ENCODE results near the gene TNRC6C. TPM values are rescaled to one million over a fixed set of nuclear protein-coding genes. Genes with fewer than 3 reads are reported as not detected.

TNRC6C gene
- total RNA-seq, 1 donor from 2014 or later: 24.6 TPM

DNA sequence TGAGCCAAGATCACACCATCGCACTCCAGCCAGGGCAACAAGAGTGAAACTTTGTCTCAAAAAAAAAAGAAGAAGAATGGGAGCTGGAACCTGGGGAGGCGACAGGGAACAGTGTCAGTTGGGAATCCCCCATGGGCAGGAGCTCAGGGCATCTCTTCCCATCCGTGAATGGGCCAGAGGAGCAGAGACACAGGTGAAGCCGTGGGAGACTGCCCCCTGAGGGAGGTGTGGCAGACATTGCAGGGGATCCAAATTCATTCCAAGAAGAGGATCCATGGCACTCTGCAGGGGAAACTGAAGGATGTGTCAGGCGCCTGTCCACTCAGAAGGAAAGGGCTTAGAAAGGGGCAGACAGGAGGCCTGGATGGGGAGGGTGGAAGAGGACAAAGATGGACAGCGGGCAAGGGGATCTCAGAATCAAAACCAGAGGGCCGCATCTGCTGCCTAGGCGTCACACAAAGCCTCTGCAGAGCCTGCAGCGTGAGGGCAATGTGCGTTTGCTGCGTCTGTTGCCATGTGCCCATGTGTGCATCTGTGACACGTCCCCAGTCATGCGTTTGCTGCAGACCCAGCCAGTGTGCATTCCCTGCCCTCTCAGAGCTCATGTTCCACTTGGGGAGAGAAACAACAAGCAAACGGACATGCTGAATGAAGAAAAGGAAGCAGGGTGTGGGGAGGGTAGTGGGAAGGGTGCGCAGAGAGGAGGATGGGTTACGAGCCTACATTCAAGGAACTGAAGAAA is 30.6 kb upstream of the TNRC6C start:
- POLR2A ChIA-PET: interaction anchor here (1.1 to 1.2 kb wide), 2 partner anchors 30 kb away, joined by 3 read pairs; partner anchors contain the start of gene TNRC6C
- CTCF ChIA-PET: no interaction called here
- no peaks in the 10 kb centered on the region for H3K36me3 Mint-ChIP-seq (ENCODE audit: low read depth)

DNA sequence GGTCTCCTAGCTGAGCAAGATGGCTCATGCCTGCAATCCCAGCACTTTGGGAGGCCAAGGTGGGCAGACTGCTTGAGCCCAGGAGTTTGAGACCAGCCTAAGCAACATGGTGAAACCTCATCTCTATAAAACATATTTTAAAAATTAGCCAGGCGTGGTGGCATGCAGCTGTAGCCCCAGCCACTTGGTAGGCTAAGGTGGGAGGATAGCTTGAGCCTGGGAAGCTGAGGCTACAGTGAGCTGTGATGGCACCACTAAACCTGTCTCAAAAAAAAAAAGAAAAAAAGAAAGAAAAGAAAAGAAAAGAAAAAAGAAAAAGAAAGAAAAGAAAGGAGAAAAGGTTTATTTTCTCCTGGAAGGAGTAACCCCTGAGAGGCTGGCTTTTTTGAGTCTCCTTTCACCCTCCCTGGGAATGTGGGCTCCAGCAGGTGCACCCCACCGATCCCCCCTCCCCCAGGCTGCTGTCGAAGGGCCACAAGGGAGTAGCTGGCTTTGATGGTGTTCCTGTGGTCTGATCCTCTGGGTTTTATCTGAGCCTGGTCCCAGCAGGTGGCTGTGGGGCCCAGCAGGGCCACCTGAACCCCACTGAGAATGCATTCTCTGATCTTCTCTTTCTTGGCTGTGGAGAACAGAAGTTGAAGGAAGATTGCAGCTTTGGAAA is 29.9 kb upstream of the TNRC6C start:
- Mint-ChIP-seq H3K27me3 (peaks cover 42% of the 10 kb centered on the region), H3K4me3 (no peak overlapping the region), H3K27ac (no peak overlapping the region), H3K36me3 (ENCODE audit: low read depth) (no peaks in the 10 kb centered on the region), H3K9me3 (no peaks in the 10 kb centered on the region), H3K4me1 (peaks cover 12% of the 10 kb centered on the region)
- ATAC-seq (ENCODE audit: low read depth) (no peak), DNase-seq (no peak)
- CTCF ChIA-PET: no interaction called here
- TF ChIP-seq, protein P1, sequence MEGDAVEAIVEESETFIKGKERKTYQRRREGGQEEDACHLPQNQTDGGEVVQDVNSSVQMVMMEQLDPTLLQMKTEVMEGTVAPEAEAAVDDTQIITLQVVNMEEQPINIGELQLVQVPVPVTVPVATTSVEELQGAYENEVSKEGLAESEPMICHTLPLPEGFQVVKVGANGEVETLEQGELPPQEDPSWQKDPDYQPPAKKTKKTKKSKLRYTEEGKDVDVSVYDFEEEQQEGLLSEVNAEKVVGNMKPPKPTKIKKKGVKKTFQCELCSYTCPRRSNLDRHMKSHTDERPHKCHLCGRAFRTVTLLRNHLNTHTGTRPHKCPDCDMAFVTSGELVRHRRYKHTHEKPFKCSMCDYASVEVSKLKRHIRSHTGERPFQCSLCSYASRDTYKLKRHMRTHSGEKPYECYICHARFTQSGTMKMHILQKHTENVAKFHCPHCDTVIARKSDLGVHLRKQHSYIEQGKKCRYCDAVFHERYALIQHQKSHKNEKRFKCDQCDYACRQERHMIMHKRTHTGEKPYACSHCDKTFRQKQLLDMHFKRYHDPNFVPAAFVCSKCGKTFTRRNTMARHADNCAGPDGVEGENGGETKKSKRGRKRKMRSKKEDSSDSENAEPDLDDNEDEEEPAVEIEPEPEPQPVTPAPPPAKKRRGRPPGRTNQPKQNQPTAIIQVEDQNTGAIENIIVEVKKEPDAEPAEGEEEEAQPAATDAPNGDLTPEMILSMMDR (IDR thresholded peaks at IDR 0.05): no peak
- POLR2A ChIA-PET: interaction anchor here (1.2 kb wide), 1 partner anchor 29 kb away, joined by 3 read pairs; the partner anchor contains the start of gene TNRC6C
- intact Hi-C loops (cut with micrococcal nuclease): no loop called here

More for the DNA sequence above, 30.6 kb upstream of the TNRC6C start:
- DNase-seq (no peak), ATAC-seq (ENCODE audit: low read depth) (no peak)
- Mint-ChIP-seq H3K9me3 (no peaks in the 10 kb centered on the region), H3K4me1 (peaks cover 10% of the 10 kb centered on the region), H3K27me3 (peaks cover 41% of the 10 kb centered on the region), H3K27ac (no peak overlapping the region), H3K4me3 (no peak overlapping the region)
- intact Hi-C loops (cut with micrococcal nuclease): no loop called here
- TF ChIP-seq, protein P1 (IDR thresholded peaks at IDR 0.05): no peak

DNA sequence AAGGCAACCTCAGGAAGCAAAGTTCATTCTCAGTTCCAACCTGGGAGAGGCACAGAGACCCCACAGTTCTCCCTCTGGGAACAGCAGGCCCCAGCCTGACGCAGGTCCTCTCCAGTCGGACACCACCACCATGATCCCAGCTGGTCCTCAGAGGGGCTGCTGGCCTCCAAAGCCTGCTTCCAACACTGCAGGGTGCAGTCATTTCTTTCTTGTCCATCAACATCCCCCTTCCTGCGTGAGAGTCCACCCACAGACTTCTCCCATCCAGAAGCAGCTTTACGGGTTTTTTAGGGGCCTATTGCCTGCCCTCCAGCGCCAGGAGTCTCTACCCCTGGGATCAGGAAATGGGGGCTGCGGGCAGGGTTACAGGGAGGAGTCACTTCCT is 29.3 kb upstream of the TNRC6C start:
- CTCF ChIA-PET: no interaction called here

DNA sequence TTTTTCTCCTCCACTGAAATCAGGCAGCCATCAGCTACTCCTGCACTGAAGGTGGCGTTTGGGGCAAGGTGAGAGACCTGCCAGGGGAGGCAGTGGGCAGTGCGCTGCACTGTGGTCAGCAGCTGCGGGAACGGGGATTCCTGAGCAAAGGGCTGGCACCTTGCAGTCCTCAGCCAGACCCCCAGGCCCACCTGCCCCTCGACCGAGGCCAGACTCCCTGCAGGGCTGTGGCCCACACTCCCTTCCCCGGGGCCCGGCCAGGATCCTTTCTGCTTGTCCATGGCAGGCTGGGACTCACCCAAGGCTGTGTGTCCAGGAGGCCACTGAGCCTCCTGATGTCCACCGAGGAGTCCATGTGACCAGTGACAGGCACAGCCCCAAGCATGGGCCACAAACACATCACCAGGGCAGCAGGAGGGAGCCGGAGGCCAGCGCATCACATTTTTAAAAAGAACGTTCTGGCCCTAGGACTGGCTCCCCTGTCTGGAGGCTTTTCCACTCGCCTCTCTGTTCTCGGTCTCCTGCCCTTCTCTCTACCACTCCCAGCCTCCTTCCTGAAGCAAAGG is 28.5 kb upstream of the TNRC6C start:
- POLR2A ChIA-PET: interaction anchor here (1.1 kb wide), 1 partner anchor 28 kb away, joined by 6 read pairs; the partner anchor contains the start of gene TNRC6C
- no peaks in the 10 kb centered on the region for H3K36me3 Mint-ChIP-seq (ENCODE audit: low read depth)
- CTCF ChIA-PET: no interaction called here
- TF ChIP-seq, protein P1 (IDR thresholded peaks at IDR 0.05): no peak
- peaks cover 16% of the 10 kb centered on the region for H3K4me1 Mint-ChIP-seq
- DNase-seq (no peak), ATAC-seq (ENCODE audit: low read depth) (no peak)
- no peak overlapping the region for H3K4me3 Mint-ChIP-seq
- intact Hi-C loops (cut with micrococcal nuclease): no loop called here
- no peak overlapping the region for H3K27ac Mint-ChIP-seq
- no peaks in the 10 kb centered on the region for H3K9me3 Mint-ChIP-seq
- H3K27me3 Mint-ChIP-seq: peaks cover 40% of the 10 kb centered on the region

More for the DNA sequence above, 29.3 kb upstream of the TNRC6C start:
- TF ChIP-seq, protein P1 (IDR thresholded peaks at IDR 0.05): no peak
- Mint-ChIP-seq H3K27me3 (peaks cover 43% of the 10 kb centered on the region), H3K4me1 (peaks cover 16% of the 10 kb centered on the region), H3K4me3 (no peak overlapping the region), H3K27ac (no peak overlapping the region), H3K36me3 (ENCODE audit: low read depth) (no peaks in the 10 kb centered on the region), H3K9me3 (no peaks in the 10 kb centered on the region)
- POLR2A ChIA-PET: interaction anchor here (1.2 kb wide), 1 partner anchor 29 kb away, joined by 3 read pairs; the partner anchor contains the start of gene TNRC6C
- DNase-seq (no peak), ATAC-seq (ENCODE audit: low read depth) (no peak)
- intact Hi-C loops (cut with micrococcal nuclease): no loop called here

All from activated B cell treated with CpG ODN at 0.5 μM for 24 hours (primary cell).